Measurements from ENCODE around the gene EHMT2. TPM values are rescaled to one million over a fixed set of nuclear protein-coding genes. Genes with fewer than 3 reads are reported as not detected.

Gene EHMT2
- total and polyA plus RNA-seq, 2 of the 4 experiments (the other 2 are of a cell fraction): 38.0 to 51.2 TPM

GRCh38 chr6:31945507-31946369, 48.2 kb upstream of the EHMT2 start, which contains the start of gene CFB:
Gene CFB (plus strand): TSS chr6:31946095. CDS start chr6:31946222, 127 bp downstream.
- WGBS, 2 experiments (ENCODE audit: extremely low coverage in 2 of 2, insufficient read length in 1 of 2): no CpG with 5 or more reads among the region's 11 CpGs
- Histone ChIP-seq H3K4me1 (ENCODE audit: control insufficient read depth, insufficient read depth, low read length) (peaks cover 22% of the 10 kb centered on the region), H3K23ac (ENCODE audit: low read depth, low read length) (peak within 1 kb of the TSS; percentile 83; the same call in 1 of the 2 replicates), H3K27me3 (ENCODE audit: control insufficient read depth, insufficient read depth, low read length) (no peaks in the 10 kb centered on the region), H3K56ac (ENCODE audit: extremely low read depth, insufficient read depth, low read length) (peak within 1 kb of the TSS; percentile 46; the same call in 1 of the 2 replicates), H3K9me3 (ENCODE audit: control insufficient read depth, insufficient read depth, low read length) (no peaks in the 10 kb centered on the region), H4K8ac (ENCODE audit: low read depth in 2 of 2, low read length in 2 of 2) (peak within 1 kb of the TSS; percentile 67 to 87), H2AFZ (replicated peaks; ENCODE audit: low read length, poor library complexity) (peak within 1 kb of the TSS; percentile 94), H3K9ac (ENCODE audit: low read depth, low read length) (peak within 1 kb of the TSS; percentile 24; the same call in 1 of the 2 replicates), H3K9me1 (ENCODE audit: insufficient read depth, low read length) (peaks cover 12% of the 10 kb centered on the region), H3K27ac (ENCODE audit: insufficient read depth, low read length) (peak within 1 kb of the TSS; percentile 64), H4K91ac (ENCODE audit: insufficient read depth, low read depth, low read length) (peak within 1 kb of the TSS; percentile 57), H3K4me2 (ENCODE audit: low read depth, low read length) (peak within 1 kb of the TSS; percentile 65), H2BK20ac (ENCODE audit: low read depth, low read length) (peak within 1 kb of the TSS; percentile 70), H2BK120ac (ENCODE audit: low read depth, low read length) (peak within 1 kb of the TSS; percentile 86), H3K14ac (replicated peaks; ENCODE audit: low read depth, low read length) (peak within 1 kb of the TSS; percentile 72), H4K20me1 (ENCODE audit: insufficient read depth, low read length) (no peaks in the 10 kb centered on the region), H2AK9ac (replicated peaks; ENCODE audit: low read depth, low read length, poor library complexity) (peak within 1 kb of the TSS; percentile 90), H3K79me1 (ENCODE audit: low read depth in 1 of 2, low read length in 2 of 2) (no peaks in the 10 kb centered on the region), H3K36me3 (ENCODE audit: control insufficient read depth, insufficient read depth, low read length) (no peaks in the 10 kb centered on the region; the same call in 1 of the 2 replicates), H4K5ac (ENCODE audit: low read depth, low read length) (peak within 1 kb of the TSS; percentile 93), H3K18ac (ENCODE audit: low read depth, low read length) (peak within 1 kb of the TSS; percentile 81), H2BK5ac (ENCODE audit: low read depth, low read length, poor library complexity, severe bottlenecking) (peak within 1 kb of the TSS; percentile 65), H3K4me3 (ENCODE audit: insufficient read depth, low read depth, low read length) (peak within 1 kb of the TSS; percentile 3; the same call in 1 of the 2 replicates), H3K4ac (ENCODE audit: low read depth, low read length) (peak within 1 kb of the TSS; percentile 89), H2BK15ac (ENCODE audit: low read depth, low read length) (peak within 1 kb of the TSS; percentile 53; the same call in 2 of the 3 replicates), H2AK5ac (ENCODE audit: low read depth, low read length) (peak within 1 kb of the TSS; percentile 91)
- dilution Hi-C loops (cut with HindIII; ENCODE audit: low sequenced_read_pairs, unreplicated experiment): no loop called here
- intact Hi-C loops (cut with micrococcal nuclease): no loop called here
- 0 out of 2 replicates have a peak, but pooled peaks have one; percentile 2 for TF ChIP-seq SMC3 (IDR thresholded peaks at IDR 0.05; ENCODE audit: low read depth, low read length)
- peak; percentile 28; the same call in 1 of the 2 replicates for TF ChIP-seq CEBPB (IDR thresholded peaks at IDR 0.05; ENCODE audit: low read depth, low read length)
- no peak for TF ChIP-seq ELK1 (IDR thresholded peaks at IDR 0.05; ENCODE audit: borderline replicate concordance, low read depth, low read length)
- TF ChIP-seq MAZ (IDR thresholded peaks at IDR 0.05; ENCODE audit: borderline replicate concordance, low read depth, low read length): peak; percentile 32; the same call in 1 of the 2 replicates
- TF ChIP-seq NFE2L2 (IDR thresholded peaks at IDR 0.05; ENCODE audit: low read depth, low read length): no peak
- TF ChIP-seq CHD1 (IDR thresholded peaks at IDR 0.05; ENCODE audit: low read depth, low read length): no peak
- no peak for TF ChIP-seq FOS (IDR thresholded peaks at IDR 0.05; ENCODE audit: low read depth, low read length)
- 0 out of 2 replicates have a peak, but pooled peaks have one; percentile 26 for TF ChIP-seq MXI1 (IDR thresholded peaks at IDR 0.05; ENCODE audit: borderline replicate concordance, low read depth, low read length)
- BruUV-seq (replicated peaks): no TSS peak
- in situ Hi-C loops (cut with MboI; ENCODE audit: low sequenced_read_pairs): loop anchor here (5.0 to 10.0 kb wide), 2 partner anchors 33 to 261 kb away; partner anchors contain the start of gene LY6G5C
- ChIA-PET CTCF (interaction anchor here (1.0 kb wide), 1 partner anchor 83 kb away, joined by 3 read pairs; the partner anchor contains the start of gene NEU1), POLR2A (ENCODE audit: unreplicated experiment) (interaction anchor here (0.9 kb wide), 1 partner anchor 47 kb away, joined by 3 read pairs; no protein-coding TSS in a partner anchor)
- DNase-seq (peak; percentile 86), ATAC-seq (ENCODE audit: low read depth) (peak; percentile 95)
